GM18909 (cell line): ENCODE measurements around the gene LHFPL3.
A peak's percentile ranks its signal among the peaks of the same experiment; 100 is the strongest.
"Not testable (repeated sequence)": the region's sequence is repeated elsewhere in the genome, so short reads cannot be mapped to it uniquely, and the experiment has no call there.

Source experiments
- ATAC-seq: cut with Tn5 transposase; IDR thresholded peaks from one replicate; pipeline ENCODE4 v1.9.1; 2021; ENCODE audit warnings: mild to moderate bottlenecking; ENCODE audit not compliant: unreplicated experiment, poor library complexity

The LHFPL3 gene

DNA sequence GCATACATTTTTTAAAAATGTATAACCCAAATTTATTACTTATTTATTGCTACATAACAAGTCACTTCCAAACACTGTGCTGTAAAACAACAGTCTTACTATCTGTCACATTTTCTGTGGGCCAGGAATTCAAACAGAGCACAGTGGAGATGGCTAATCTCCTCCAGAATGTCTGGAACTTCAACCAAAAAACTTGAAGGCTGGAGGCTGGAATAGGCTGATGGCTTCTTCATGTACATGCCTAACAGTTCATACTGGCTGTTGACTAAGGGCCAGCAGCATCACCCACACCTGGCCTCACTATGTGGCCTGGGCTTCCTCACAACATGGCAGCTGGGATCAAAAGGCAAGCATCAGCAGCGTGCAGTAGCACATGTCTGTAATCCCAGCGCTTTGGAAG, 593.2 kb downstream of the LHFPL3 start:
- ATAC-seq = no peak

DNA sequence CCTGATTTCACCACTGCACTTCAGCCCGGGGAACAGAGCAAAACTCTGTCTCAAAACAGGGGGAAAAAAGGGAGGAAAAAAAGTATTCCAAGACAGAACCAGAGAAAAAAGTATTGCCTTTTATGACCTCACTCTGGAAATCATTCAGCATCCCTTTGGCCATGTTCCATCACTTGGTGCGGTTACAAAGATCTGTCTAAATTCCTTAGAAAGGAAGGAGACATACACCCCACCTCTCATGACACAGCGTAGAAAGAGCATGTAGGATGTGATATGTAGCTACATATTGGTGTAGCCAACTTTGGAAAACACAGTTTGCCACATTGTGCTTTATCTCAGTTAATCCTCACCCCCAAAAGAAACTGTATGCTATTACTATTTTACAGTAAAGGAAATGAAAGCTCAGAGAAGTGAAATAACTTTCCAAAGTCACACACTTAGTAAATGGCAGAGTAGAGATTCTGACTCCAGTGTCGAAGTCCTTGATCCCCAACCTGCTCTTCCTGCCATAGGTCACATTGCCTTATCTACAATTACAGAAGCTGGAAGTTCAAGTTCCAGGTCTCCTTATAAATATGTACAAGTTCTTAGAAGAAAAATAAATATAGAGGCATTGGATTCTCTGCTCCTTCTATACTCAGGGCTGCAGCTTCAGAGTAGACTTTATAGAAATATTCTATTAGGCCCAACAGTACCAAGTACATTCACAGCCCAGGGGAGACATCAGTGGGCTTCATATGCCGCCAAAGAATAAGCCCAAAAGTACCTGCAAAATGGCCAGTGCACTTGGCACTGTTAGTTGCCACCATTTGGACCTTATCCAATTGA, 594.0 kb downstream of the LHFPL3 start:
- ATAC-seq = no peak

DNA sequence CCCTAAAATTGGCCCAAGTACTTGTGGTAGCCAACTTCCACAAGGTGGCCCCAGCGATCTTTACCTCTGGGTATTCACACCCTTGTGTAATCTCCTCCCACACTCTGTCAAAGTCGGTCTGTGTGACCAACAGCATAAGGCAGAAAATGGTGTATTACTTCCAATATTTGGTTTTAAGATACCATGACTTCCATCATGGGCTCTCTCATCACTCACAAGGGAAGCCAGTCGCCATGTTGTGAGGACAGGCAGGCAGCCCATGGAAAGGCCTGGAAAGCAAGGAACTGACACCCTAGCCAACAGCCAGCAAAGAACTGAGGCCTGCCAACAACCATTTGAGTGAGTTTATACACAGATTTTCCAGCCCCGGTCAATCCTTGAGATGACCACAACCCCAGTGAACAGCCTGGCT, 594.6 kb downstream of the LHFPL3 start:
- ATAC-seq = peak; percentile 97

DNA sequence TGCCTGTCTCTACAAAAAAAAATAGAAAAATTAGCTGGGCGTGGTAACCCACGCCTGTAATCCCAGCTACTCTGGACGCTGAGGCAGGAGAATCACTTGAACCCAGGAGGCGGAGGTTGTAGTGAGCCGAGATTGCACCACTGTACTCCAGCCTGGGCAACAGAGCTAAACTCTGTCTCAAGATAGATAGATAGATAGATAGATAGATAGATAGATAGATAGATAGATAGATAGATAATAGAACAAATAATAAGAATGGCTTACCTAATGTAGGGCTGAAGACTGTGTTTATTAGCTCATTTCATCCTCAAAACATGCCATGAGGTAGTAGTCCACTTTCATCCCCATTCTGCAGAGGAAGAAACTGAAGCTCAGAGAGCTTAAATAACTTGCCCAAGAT, 597.8 kb downstream of the LHFPL3 start:
- not testable (repeated sequence) for ATAC-seq

DNA sequence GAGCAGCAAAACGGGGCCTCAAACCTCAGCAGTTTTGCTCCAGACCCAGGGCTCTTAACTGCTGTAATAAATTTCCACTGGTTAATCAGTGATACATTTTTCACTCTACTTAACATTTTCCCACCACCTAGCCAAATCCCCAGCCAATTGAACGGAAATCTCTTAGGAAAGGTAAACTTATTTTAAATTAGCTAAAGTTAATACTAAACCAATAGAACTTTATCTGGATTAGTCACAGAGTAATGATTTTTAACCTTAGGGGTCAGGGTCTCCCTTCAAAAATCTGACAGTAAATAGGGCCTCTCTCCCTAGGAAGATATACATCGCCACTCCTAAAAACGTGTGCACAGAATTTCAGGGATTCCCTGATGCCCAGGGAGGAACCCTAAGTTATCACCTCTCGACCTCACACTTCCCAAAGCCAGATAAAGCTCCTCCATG, 598.2 kb downstream of the LHFPL3 start:
- ATAC-seq = no peak

DNA sequence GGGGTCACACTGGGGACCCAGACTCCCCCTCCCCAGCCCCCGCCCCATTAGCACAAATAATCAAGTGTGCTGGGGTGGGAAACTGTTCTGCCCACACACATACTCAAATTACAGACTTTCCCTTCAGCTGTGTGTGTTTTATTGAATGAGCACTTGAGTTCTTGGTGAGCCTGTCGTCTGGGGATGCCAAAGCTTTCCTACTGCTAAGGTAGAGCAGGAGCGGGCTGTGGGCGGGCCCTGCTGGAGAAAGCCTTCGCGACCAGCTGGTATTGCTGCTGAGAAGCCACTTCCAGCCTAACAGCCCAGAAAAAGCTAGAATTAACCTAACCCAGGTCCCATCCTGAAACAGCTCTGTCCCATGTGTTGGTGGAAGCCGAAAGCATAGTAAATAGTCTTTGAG, 598.7 kb downstream of the LHFPL3 start:
- no peak for ATAC-seq

DNA sequence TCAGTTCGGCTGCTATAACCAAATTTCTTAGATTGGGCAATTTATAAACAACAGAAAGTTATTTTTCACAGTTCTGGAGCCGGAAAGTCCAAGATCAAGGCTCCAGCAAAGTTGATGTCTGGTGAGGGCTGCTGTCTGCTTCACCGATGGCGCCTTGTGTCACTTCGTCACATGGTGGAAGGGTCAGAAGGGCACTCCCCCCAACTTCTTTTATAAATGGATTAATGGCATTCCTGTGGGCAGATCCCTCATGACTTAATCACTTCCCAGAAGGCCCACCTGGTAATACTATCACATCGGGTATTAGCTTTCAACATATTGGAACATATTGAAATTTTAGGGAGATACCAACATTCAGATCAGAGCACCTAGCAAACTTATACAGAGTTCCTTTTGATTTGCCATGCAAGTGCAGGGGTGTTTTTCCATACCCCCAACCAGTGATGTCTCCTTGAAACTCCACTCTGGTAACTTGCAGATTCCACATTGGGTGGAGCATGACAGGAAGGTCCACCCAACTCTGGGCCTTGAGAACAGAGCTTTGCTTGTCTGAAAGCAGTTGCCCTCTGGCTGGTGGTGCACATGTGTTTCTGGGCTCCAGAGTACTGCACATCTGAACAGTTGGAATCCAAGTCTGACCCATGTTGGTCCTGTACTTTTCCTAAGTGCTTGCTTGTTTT, 600.5 kb downstream of the LHFPL3 start:
- ATAC-seq = no peak

DNA sequence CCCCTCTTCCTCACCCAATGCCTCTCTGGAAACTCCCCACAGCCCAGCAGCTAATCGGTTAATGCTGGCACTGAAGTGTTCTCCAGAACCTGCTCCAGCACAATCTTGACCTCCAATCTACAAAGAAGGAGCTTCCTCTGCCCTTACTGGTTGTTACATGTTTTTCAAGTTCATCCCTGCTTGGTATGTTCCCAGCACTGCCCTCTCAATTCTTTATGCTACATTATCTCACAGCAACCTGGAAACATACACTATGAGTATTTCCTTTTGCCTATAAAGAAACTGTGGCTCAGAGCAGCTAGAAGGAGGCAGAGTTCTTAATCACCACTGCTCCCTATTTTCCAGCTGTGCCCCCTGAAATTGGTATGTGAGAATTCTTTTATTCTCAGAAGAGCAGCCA, 601.5 kb downstream of the LHFPL3 start:
- no peak for ATAC-seq

DNA sequence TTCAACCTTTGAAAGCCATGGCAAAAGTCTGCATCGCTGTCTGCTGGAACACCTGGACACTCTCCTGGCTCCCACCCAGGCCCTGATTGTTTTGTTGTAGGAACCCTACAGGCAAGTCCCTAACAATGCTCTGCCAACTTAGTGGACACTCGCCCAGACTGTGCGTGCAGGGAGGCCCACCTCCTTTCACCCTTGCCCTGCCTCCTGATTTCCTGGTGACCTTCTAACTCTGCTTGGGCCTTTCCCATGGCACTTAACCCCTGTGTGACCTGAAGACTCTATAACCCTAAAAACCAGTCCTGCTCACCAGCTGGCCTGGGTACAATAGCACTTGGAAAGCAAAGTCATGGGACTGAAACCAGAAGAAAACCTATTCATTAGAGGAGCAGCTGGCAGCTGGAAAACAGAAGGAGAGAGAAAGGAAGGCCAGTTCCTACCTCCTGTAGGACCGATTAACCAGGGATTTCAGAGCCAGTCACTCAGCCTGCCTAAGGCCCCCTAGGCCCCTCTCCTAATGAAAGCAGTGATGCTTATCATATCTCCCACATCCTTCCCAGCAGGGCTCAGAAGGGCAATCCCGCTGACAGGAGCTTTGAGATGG, 602.9 kb downstream of the LHFPL3 start:
- no peak for ATAC-seq

DNA sequence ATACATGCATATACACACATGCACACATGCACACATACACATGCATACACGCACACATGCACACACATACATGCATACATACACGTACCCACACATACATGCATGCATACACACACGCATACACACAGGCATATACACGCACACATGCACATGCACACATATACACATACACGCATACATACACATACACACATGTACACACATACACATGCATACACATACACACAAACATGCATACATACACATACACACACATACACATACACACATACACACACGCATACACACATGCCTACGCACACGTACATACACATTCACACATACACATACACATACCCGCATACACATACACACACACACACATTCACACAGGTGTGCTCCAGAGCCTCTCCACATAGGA, 604.6 kb downstream of the LHFPL3 start:
- ATAC-seq = no peak

DNA sequence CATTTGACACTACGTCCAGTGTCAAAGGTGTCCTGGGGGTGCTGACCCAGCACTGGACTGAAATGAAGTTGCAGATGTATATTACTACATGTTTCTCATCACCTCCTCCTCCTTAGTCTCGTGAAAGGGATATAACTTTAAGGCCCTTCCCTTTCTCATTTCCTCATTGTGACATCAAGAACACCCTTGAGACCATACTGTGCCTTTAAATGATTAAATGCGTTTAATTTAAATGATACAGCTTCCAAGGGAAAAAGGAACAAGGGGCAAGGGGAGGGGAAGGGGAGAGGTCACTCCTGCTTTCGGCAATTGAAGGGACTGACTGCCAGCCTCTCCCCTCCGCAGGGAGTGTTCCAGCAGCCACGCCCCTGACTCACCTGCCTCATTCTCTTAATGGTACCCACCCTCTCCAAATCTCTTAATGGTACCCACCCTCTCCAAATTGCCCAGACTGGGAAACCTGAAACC, 605.2 kb downstream of the LHFPL3 start:
- ATAC-seq = no peak

DNA sequence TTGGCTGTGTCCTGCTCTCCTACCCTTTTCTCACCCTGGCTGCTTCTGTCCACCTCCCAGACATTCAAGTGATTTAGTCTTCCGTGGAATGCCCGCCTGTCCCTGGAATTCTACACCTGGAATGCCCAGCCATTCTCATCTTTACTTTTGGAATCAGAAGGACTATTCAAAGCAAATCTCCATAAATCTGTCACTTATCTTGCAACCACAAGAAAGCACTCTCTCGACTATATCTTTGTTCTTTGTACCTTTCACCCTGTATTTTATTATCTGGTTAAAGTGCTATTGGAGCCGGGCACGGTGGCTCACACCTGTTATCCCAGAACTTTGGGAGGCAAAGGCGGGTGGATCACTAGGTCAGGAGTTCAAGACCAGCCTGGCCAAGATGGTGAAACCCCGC, 606.3 kb downstream of the LHFPL3 start:
- ATAC-seq = no peak

DNA sequence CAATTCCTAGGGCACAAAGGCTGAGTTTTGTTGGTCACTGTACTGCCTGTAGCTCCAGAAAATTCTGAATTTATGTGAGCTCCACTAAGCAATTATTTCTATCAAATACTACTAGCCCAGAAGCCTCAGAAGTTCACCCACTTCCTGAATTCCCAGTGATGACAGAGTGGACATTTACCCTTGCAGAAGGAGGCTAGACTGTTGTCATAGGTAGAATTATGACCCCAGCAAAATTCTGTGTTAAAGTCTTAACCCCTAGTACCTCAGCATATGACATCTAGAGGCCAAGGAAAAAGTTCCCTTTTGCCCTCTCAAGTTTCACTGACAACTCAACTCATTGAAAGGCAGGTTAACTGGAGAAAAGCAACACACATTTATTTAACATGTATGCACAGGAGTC, 606.9 kb downstream of the LHFPL3 start:
- no peak for ATAC-seq

DNA sequence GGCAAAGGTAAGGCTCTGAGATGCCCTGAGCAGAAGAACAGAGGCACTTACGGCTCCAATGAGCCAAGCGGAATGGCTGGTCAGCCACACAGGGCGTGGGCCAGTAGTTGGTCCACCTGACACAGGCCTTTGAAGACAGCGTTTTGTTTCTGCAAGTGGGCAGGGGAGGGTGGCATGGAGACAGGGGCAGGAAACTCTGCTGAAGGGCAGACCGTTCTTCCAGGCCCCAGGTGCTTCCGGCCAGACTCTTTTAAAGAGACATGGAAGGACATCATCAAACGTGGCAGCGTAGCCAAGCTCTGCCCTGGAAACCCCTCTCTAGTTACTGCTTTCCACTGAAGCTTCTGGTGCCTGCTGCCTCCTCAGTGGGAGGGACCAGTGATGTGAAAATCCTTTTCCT, 608.1 kb downstream of the LHFPL3 start:
- no peak for ATAC-seq

DNA sequence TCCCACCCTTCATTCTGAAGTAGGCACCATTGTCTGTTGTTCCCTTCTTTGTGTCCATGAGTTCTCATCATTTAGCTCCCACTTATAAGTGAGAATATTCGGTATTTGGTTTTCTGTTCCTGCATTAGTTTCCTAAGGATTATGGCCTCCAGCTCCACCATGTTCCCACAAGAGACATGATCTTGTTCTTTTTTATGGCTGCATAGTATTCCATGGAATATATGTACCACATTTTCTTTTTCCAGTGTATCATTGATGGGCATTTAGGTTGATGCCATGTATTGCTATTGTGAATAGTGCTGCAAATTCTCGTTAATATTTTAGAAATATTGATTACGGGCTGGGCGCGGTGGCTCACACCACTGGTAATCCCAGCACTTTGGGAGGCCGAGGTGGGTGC, 609.1 kb downstream of the LHFPL3 start:
- not testable (repeated sequence) for ATAC-seq

DNA sequence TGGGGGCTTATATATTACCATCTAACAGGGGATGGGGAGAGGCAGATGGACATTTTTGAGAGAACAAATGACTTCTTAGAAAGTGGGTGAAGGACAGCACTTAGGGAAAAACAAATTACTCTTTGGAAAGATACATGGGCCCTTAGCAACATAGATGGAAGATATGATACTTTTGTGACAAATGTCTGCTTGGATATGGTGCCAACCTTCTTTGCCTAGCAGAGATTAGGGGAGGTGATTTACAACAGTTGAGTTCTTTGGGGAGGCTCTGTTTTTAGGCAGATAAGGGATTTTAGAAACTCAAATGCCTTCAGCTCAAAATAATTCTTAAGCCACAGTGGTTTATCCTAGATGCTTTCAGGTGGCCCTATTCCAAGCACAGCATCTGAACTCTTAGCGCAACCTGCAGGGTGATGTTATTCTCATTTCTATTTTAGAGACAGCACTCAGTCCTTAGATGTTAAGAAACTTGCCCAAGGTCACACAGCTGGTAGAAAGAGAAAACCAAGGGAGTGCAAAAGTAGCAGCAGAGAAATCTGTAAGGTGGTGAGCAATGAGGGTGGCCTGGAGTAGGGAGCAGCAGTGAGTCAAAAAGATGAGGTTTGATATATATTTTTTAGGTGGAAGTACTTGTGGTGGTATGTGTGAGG, 610.5 kb downstream of the LHFPL3 start:
- no peak for ATAC-seq

DNA sequence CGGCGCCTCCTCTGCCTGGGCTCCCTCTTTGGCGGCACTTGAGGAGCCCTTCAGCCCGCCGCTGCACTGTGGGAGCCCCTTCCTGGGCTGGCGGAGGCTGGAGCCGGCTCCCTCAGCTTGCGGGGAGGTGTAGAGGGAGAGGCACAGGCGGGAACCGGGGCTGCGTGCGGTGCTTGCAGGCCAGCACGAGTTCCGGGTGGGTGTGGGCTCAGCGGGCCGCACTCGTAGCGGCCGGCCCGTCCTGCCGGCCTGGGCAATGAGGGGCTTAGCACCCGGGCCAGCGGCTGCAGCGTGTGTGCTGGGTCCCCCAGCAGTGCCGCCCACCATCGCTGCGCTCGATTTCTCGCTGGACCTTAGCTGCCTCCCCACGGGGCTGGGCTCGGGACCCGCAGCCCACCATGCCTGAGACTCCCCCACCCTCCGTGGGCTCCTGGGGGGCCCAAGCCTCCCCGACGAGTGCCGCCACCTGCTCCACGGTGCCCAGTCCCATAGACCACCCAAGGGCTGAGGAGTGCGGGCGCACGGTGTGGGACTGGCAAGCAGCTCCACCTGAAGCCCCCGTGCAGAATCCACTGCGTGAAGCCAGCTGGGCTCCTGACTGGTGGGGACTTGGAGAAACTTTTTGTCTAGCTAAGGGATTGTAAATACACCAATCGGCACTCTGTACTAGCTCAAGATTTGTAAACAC, 611.8 kb downstream of the LHFPL3 start:
- no peak for ATAC-seq

DNA sequence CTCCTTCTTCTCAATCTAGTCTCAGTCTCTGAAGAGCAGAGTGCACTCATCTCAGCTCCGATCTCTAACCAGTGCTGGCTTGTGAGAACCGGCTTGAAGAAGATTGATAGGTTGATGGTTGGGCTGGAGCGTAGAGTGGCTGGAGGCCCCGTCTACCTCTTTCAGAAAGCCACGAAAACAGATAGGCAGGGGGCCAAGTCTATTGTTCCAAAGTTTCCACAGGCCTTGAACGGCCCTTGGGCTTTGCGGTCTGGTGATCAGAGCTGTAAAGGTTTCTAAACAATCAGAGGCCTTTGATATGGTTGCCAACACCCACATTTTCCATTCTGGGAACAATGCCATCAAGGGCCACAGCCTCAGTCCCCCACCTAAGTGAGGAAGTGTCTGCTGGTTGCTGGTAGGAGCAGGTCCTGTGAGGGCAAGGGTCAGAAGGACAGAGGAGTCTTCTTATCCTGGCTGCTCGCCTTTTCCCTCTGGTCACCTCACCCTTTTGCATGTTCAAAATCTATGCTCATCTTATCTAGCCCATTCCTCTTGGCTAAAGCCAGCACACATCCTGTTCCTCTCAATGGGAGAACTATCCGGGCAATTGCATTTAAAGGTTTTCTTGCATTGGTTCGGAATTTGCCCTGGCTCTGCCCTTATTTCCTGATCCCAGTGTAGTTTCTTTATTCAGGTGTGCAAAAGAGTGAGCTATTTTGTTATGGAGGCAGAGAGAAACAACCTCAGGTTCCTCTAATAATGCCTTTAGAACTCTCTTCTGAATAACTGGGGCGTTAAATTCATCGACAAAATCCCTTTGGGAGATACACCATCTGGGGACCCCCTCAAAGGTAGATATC, 615.3 kb downstream of the LHFPL3 start:
- ATAC-seq = peak; percentile 65

DNA sequence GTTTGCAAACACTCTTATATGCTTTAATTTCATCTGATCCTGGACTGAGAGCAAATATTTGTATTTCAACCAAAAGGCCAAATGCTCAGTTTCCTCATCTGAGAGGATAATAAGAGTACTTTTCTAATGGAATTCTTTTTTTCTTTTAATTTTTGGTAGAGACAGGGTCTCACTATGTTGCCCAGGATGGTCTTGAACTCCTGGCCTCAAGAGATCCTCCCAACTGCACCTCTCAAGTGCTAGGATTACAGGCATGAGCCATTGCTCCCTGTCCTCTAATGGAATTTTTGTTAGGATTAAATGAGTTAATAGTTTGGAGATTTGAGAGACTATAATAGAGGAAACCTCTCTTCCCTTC, 617.2 kb downstream of the LHFPL3 start:
- ATAC-seq = no peak
